ENCODE measurements around the gene TMEM100.
"Not testable (repeated sequence)": the region's sequence is repeated elsewhere in the genome, so short reads cannot be mapped to it uniquely, and the experiment has no call there.

TMEM100 gene

GRCh38 chr17:55683550-55684315, 38.9 kb downstream of the TMEM100 start:
- no peak for DNase-seq

- DNase-seq, result no peak
These were observed 41.3 kb downstream of the TMEM100 start for GRCh38 chr17:55681342-55681700.

GRCh38 chr17:55680686-55681341, 41.9 kb downstream of the TMEM100 start:
- DNase-seq, result no peak

- no peak for DNase-seq
These were observed 45.2 kb downstream of the TMEM100 start for GRCh38 chr17:55677446-55677845.

- no peak for DNase-seq
These were observed 46.4 kb downstream of the TMEM100 start for GRCh38 chr17:55676274-55676673.

- DNase-seq, result no peak
These were observed 48.7 kb downstream of the TMEM100 start for GRCh38 chr17:55673743-55674506.

- no peak for DNase-seq
These were observed 49.8 kb downstream of the TMEM100 start for GRCh38 chr17:55672585-55673501.

- DNase-seq, result not testable (repeated sequence)
These were observed 50.7 kb downstream of the TMEM100 start for GRCh38 chr17:55672010-55672409.
